Measurements from ENCODE around the gene CPA1. TPM values are rescaled to one million over a fixed set of nuclear protein-coding genes. Genes with fewer than 3 reads are reported as not detected.

Gene CPA1
- polyA plus RNA-seq, result 10 to 100 TPM in 2 of 4 donors, 1 to 10 TPM in 1, under 1 TPM in 1; 0.28 to 12.7 (median 8.9) TPM
- long read RNA-seq, donor 1, partial matches to known transcripts, result 0 of 1 reads
- long read RNA-seq, donor 1, other reads (novel, unspliced or antisense), result 0 of 1 reads
- long read RNA-seq, donor 2, result 0 reads
- long read RNA-seq, donor 3, result 0 reads
- long read RNA-seq, donor 4, result 0 reads
- long read RNA-seq, donor 5, result 0 reads
- long read RNA-seq, donor 6, result 0 reads
- long read RNA-seq, donor 7, result 0 reads
- long read RNA-seq, donor 8, result 0 reads
- long read RNA-seq, donor 9, result 0 reads
- long read RNA-seq, donor 10, partial matches to known transcripts, result 0 of 1 reads
- long read RNA-seq, donor 10, other reads (novel, unspliced or antisense), result 0 of 1 reads

DNA sequence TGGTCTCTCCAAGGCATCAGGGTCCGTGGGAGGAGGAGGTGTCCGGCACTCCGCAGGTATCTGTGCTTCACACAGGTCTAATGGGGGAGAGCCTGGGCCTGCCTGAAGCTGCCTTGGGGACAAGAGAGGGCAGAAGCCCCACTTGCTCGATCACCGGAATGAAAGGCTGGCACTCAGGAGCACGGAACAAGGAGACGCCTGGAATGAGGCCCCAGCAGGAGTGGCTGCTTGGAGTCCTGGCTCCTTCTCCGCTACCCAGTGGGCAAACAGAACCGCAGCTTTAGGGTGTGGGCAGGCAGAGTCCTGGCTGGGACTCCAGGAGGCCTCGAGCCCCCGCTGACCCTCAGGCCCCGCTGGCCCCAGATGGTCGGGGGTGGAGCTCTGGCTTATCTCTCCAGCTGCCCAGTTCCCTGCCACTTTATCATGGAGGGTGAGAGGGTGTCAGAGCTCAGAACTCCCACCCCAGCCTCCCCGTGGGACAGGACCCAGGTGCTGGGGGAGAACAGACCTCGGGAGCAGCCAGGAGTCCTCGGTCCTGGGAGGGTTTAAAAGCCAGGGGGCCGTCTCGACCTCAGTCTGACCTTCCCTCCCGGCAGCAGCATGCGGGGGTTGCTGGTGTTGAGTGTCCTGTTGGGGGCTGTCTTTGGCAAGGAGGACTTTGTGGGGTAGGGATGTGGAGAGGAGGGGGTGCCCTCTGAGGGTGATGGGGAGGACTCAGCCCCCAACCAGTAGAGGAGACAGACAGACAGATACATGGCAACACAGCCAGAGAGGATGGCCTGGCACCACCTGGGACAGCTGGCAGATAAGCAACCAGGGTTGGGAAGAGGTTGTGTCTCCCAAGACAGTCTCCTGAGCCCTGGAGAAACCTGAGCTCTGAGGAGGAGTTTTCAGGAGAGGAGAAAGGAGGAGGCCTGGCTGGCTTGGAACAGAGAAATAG, at the start of gene CPA1:
CPA1 (plus strand) TSS at position 574 of the 940 bp plus-strand sequence; CDS start at position 601, 27 bp downstream.
- FAIRE-seq (no peak), DNase-seq (no peak)
- no peak within 1 kb of the TSS for H3K27ac ChIP-seq (ENCODE audit: low read depth in 1 of 3, low read length in 2 of 3)
- no peaks in the 10 kb centered on the region for H3K27me3 ChIP-seq (ENCODE audit: control insufficient read depth in 3 of 3, insufficient read depth in 3 of 3, low read length in 3 of 3)
- peaks cover 0 to 23% (median 0%) of the 10 kb centered on the region in 3 donors for H3K4me1 ChIP-seq (ENCODE audit: control insufficient read depth in 3 of 3, insufficient read depth in 2 of 3, low read depth in 1 of 3, low read length in 2 of 3)
- H3K36me3 ChIP-seq (ENCODE audit: control insufficient read depth in 3 of 3, insufficient read depth in 2 of 3, low read depth in 1 of 3, low read length in 3 of 3), result no peaks in the 10 kb centered on the region
- H3K9me3 ChIP-seq (ENCODE audit: control insufficient read depth in 2 of 2, insufficient read depth in 1 of 2, low read depth in 1 of 2, low read length in 1 of 2), result peaks cover 0 to 21% of the 10 kb centered on the region in 2 donors
- WGBS, 3 donors, result 57 to 61% (median 60%) methylated on average over 19 to 20 of the region's 20 CpGs
- H3K4me3 ChIP-seq (ENCODE audit: low read depth in 1 of 3, low read length in 3 of 3), result no peak within 1 kb of the TSS

DNA sequence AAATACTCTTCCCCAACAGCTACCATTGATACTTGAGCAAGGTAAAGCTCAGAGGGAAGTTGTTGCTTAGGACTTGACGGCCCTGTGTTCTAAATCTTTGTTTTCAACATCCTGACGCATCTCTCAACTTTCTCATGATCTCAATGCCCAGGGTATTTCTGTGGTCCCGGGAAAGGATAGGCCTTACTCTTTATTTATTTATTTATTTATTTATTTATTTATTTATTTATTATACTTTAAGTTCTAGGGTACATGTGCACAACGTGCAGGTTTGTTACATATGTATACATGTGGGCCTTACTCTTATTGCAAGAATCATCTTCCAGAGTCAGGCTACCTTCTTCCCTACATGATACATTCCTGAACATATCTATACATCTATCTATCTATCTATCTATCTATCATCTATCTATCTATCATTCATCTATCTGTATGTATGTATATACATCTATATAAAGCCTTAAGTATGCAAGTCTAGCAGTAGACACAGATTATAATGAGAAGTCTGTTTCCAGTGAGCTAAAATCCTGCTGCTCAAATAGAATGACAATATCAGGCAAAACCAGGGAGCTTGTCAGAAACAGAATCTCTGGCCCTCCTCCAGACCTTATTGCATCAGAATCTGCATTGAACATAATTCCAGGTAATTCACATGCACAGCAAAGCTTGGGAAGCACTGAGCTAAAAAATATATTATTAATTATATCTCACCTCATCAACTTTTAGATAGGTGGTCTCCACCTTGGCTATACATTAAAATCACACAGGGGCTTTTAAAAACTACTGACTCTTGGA, 47.8 kb upstream of the CPA1 start:
- Histone ChIP-seq H3K36me3 (ENCODE audit: control insufficient read depth in 3 of 3, insufficient read depth in 2 of 3, low read depth in 1 of 3, low read length in 3 of 3) (no peaks in the 10 kb centered on the region), H3K4me3 (ENCODE audit: low read depth in 1 of 3, low read length in 3 of 3) (no peak overlapping the region), H3K4me1 (ENCODE audit: control insufficient read depth in 3 of 3, insufficient read depth in 2 of 3, low read depth in 1 of 3, low read length in 2 of 3) (no peaks in the 10 kb centered on the region), H3K27ac (ENCODE audit: low read depth in 1 of 3, low read length in 2 of 3) (no peak overlapping the region), H3K27me3 (ENCODE audit: control insufficient read depth in 3 of 3, insufficient read depth in 3 of 3, low read length in 3 of 3) (no peaks in the 10 kb centered on the region), H3K9me3 (ENCODE audit: control insufficient read depth in 2 of 2, insufficient read depth in 1 of 2, low read depth in 1 of 2, low read length in 1 of 2) (no peaks in the 10 kb centered on the region)
- DNase-seq (no peak), FAIRE-seq (no peak)
- WGBS, 3 donors, result 93 to 95% (median 94%) methylated on average over 4 of the region's 4 CpGs

DNA sequence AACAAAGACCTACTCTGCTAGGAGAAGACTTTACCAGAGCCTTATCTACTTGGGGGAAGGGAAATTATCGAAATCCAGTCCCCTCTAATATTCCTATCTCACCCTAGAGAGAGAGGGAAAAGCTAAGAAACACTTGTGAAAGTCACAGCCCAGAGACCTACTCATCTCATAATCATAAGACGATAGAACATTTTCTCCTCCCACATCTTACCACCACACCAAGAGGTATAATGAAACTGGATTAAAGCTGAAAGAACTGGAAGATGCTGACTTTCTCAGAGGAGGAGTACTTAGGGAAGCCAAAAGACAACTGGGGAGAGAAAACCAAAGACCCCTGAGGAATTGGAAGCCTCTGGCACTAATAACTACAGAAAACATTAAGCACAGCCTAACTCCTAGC, 46.5 kb upstream of the CPA1 start:
- no peak for DNase-seq
- H3K9me3 ChIP-seq (ENCODE audit: control insufficient read depth in 2 of 2, insufficient read depth in 1 of 2, low read depth in 1 of 2, low read length in 1 of 2), result no peaks in the 10 kb centered on the region
- H3K4me3 ChIP-seq (ENCODE audit: low read depth in 1 of 3, low read length in 3 of 3), result no peak overlapping the region
- no peak for FAIRE-seq
- H3K27ac ChIP-seq (ENCODE audit: low read depth in 1 of 3, low read length in 2 of 3), result no peak overlapping the region
- no peaks in the 10 kb centered on the region for H3K4me1 ChIP-seq (ENCODE audit: control insufficient read depth in 3 of 3, insufficient read depth in 2 of 3, low read depth in 1 of 3, low read length in 2 of 3)
- no peaks in the 10 kb centered on the region for H3K36me3 ChIP-seq (ENCODE audit: control insufficient read depth in 3 of 3, insufficient read depth in 2 of 3, low read depth in 1 of 3, low read length in 3 of 3)
- no peaks in the 10 kb centered on the region for H3K27me3 ChIP-seq (ENCODE audit: control insufficient read depth in 3 of 3, insufficient read depth in 3 of 3, low read length in 3 of 3)
- 66 to 86% (median 76%) methylated on average over 2 of the region's 2 CpGs for WGBS, 3 donors

DNA sequence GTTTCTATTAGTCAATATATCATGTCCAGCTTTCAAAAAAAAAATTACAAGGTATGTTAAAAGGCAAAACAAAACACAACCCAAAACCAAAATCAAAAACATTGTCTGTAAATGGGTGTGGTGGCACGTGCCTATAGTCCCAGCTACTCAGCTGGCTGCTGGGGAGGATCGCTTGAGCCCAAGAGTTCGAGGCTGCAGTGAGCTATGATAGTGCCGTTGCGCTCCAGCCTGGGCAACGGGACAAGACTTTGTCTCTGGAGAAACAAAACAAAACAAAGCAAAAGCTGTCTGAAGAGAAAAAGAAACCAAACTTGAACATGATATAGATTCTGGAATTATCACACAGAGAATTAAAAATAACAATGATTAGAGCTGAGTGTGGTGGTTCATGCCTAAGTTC, 46.0 kb upstream of the CPA1 start:
- Histone ChIP-seq H3K4me3 (ENCODE audit: low read depth in 1 of 3, low read length in 3 of 3) (no peak overlapping the region), H3K27me3 (ENCODE audit: control insufficient read depth in 3 of 3, insufficient read depth in 3 of 3, low read length in 3 of 3) (no peaks in the 10 kb centered on the region), H3K9me3 (ENCODE audit: control insufficient read depth in 2 of 2, insufficient read depth in 1 of 2, low read depth in 1 of 2, low read length in 1 of 2) (no peaks in the 10 kb centered on the region), H3K4me1 (ENCODE audit: control insufficient read depth in 3 of 3, insufficient read depth in 2 of 3, low read depth in 1 of 3, low read length in 2 of 3) (no peaks in the 10 kb centered on the region), H3K27ac (ENCODE audit: low read depth in 1 of 3, low read length in 2 of 3) (no peak overlapping the region), H3K36me3 (ENCODE audit: control insufficient read depth in 3 of 3, insufficient read depth in 2 of 3, low read depth in 1 of 3, low read length in 3 of 3) (no peaks in the 10 kb centered on the region)
- DNase-seq, result no peak
- WGBS, 3 donors, result 55 to 62% (median 62%) methylated on average over 6 of the region's 6 CpGs
- no peak for FAIRE-seq

DNA sequence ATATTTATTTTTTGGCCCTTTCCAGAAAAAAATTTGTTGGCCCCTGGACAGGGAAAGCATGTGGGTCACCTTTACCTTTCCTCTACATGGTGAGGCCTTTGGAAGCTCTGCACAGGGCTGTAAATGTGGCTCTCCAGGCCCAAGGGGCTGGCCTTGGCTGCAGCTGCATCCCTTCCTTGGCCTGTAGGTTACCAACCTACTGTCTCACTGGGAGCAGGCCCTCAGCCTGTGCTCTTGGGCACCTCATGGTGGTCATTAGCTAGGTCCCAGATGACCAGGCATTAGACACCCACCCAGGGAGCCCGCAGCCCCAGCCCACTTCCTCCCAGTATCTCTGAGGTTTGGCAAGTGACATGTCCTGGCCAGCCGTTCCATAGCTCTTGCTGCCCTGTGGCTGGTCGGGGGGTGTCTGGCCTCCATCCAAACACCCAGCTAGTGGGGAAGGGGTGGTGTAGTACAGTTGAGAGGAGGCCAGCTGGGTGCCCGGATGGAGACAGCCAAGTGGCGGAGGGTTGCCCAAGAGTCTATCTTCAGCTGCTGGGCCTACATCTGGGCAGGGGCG, 42.8 kb upstream of the CPA1 start:
- H3K36me3 ChIP-seq (ENCODE audit: control insufficient read depth in 3 of 3, insufficient read depth in 2 of 3, low read depth in 1 of 3, low read length in 3 of 3), result no peaks in the 10 kb centered on the region
- H3K27ac ChIP-seq (ENCODE audit: low read depth in 1 of 3, low read length in 2 of 3), result no peak overlapping the region
- no peak overlapping the region for H3K4me3 ChIP-seq (ENCODE audit: low read depth in 1 of 3, low read length in 3 of 3)
- FAIRE-seq (no peak), DNase-seq (no peak)
- 86 to 89% (median 88%) methylated on average over 6 of the region's 6 CpGs for WGBS, 3 donors
- peaks cover 0 to 4% of the 10 kb centered on the region in 2 donors for H3K9me3 ChIP-seq (ENCODE audit: control insufficient read depth in 2 of 2, insufficient read depth in 1 of 2, low read depth in 1 of 2, low read length in 1 of 2)
- H3K4me1 ChIP-seq (ENCODE audit: control insufficient read depth in 3 of 3, insufficient read depth in 2 of 3, low read depth in 1 of 3, low read length in 2 of 3), result no peaks in the 10 kb centered on the region
- no peaks in the 10 kb centered on the region for H3K27me3 ChIP-seq (ENCODE audit: control insufficient read depth in 3 of 3, insufficient read depth in 3 of 3, low read length in 3 of 3)

DNA sequence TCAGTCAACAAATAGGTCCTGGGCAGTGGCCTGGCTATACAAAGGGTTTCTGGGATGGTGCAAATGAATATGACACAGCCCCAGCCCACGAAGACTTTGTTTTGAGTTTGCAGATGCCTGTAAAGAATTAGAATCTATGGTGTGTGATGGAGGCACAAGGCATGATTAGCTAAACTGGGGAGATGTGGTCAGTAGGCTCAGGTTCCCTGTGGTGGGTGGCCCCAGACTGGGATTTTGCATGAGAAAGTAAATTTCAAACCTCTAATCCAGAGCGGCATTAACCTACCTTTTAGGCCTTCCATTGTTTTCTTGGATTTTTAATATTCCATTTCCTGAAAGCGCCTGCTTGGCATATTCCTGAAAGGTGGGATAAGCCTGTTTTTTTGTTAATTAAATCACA, 42.1 kb upstream of the CPA1 start:
- DNase-seq (no peak), FAIRE-seq (no peak)
- H3K4me1 ChIP-seq (ENCODE audit: control insufficient read depth in 3 of 3, insufficient read depth in 2 of 3, low read depth in 1 of 3, low read length in 2 of 3), result no peaks in the 10 kb centered on the region
- H3K27ac ChIP-seq (ENCODE audit: low read depth in 1 of 3, low read length in 2 of 3), result no peak overlapping the region
- peaks cover 0 to 4% of the 10 kb centered on the region in 2 donors for H3K9me3 ChIP-seq (ENCODE audit: control insufficient read depth in 2 of 2, insufficient read depth in 1 of 2, low read depth in 1 of 2, low read length in 1 of 2)
- no peak overlapping the region for H3K4me3 ChIP-seq (ENCODE audit: low read depth in 1 of 3, low read length in 3 of 3)
- H3K36me3 ChIP-seq (ENCODE audit: control insufficient read depth in 3 of 3, insufficient read depth in 2 of 3, low read depth in 1 of 3, low read length in 3 of 3), result no peaks in the 10 kb centered on the region
- 92 to 98% (median 93%) methylated on average over 3 of the region's 3 CpGs for WGBS, 3 donors
- no peaks in the 10 kb centered on the region for H3K27me3 ChIP-seq (ENCODE audit: control insufficient read depth in 3 of 3, insufficient read depth in 3 of 3, low read length in 3 of 3)

DNA sequence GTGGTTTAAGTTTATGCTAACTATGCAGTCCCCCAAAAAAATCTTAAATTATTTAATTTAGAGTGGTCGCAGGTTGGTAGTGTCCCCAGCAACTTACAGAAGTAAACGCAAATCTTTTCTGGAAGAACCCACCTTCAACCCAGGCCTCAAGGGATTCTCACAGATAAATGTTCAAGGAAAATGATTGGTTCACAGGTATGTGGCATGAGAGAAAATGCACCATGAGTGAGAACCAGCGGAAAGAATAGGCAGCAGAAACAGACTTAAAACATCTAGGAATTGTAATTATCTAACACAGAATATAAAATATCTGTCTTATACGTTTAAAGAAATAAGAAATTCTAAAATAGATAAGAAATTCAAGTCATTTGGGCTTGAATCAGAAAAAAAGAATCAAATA, 38.4 kb upstream of the CPA1 start:
- FAIRE-seq, result no peak
- 92 to 95% (median 94%) methylated on average over 4 of the region's 4 CpGs for WGBS, 3 donors
- H3K4me1 ChIP-seq (ENCODE audit: control insufficient read depth in 3 of 3, insufficient read depth in 2 of 3, low read depth in 1 of 3, low read length in 2 of 3), result no peaks in the 10 kb centered on the region

More for the DNA sequence above, 38.4 kb upstream of the CPA1 start:
- Histone ChIP-seq H3K4me3 (ENCODE audit: low read depth in 1 of 3, low read length in 3 of 3) (no peak overlapping the region), H3K27me3 (ENCODE audit: control insufficient read depth in 3 of 3, insufficient read depth in 3 of 3, low read length in 3 of 3) (no peaks in the 10 kb centered on the region), H3K36me3 (ENCODE audit: control insufficient read depth in 3 of 3, insufficient read depth in 2 of 3, low read depth in 1 of 3, low read length in 3 of 3) (no peaks in the 10 kb centered on the region), H3K27ac (ENCODE audit: low read depth in 1 of 3, low read length in 2 of 3) (no peak overlapping the region), H3K9me3 (ENCODE audit: control insufficient read depth in 2 of 2, insufficient read depth in 1 of 2, low read depth in 1 of 2, low read length in 1 of 2) (peaks cover 0 to 4% of the 10 kb centered on the region in 2 donors)
- DNase-seq, result no peak

Data from small intestine (tissue), 16 donors.